HepG2 (cell line): Measurements from ENCODE around the gene CCDC97. TPM values are rescaled to one million over a fixed set of nuclear protein-coding genes. Genes with fewer than 3 reads are reported as not detected.

Experiments
- AGO1 ChIP-seq: fragments of 200-400 bp; formaldehyde crosslinking; IDR thresholded peaks from 2 replicates; pipeline ENCODE4 v1.6.1; 2017; ENCODE audit warnings: mild to moderate bottlenecking, low read depth, low read length, moderate library complexity; ENCODE audit not compliant: poor library complexity, severe bottlenecking
- HOXA7 ChIP-seq: sonication (generic); formaldehyde crosslinking; IDR thresholded peaks from 2 replicates; pipeline ENCODE4 v1.8.1; 2022; ENCODE audit warnings: mild to moderate bottlenecking, missing genetic modification reagents, moderate library complexity
- ISX ChIP-seq: sonication (generic); formaldehyde crosslinking; conservative IDR thresholded peaks from 2 replicates; pipeline ENCODE4 v1.5.0; 2020; ENCODE audit warnings: missing genetic modification reagents
- KDM2A ChIP-seq: sonication (generic); formaldehyde crosslinking; IDR thresholded peaks from 2 replicates; pipeline ENCODE4 v1.4.0; 2020; ENCODE audit warnings: low read depth, missing genetic modification reagents, borderline replicate concordance
- KDM5B ChIP-seq: sonication (generic); formaldehyde crosslinking; IDR thresholded peaks from 2 replicates; pipeline ENCODE4 v1.4.0; 2020; ENCODE audit warnings: missing genetic modification reagents, mild to moderate bottlenecking, borderline replicate concordance
- NFE2L2 ChIP-seq: fragments of 150-350 bp; IDR thresholded peaks from 2 replicates; pipeline ENCODE4 v1.6.1; 2014; ENCODE audit warnings: low read length
- NR2F6 ChIP-seq, 2 experiments: IDR thresholded peaks; 2 replicates each; pipeline ENCODE4 v1.6.1; 2016; ENCODE audit warnings: antibody characterized with exemption in 1 of 2, mild to moderate bottlenecking in 1 of 2
- PHF8 ChIP-seq: sonication (generic); formaldehyde crosslinking; IDR thresholded peaks from 2 replicates; pipeline ENCODE4 v1.5.0; 2020; ENCODE audit warnings: missing genetic modification reagents
- RARA ChIP-seq: IDR thresholded peaks from 2 replicates; pipeline ENCODE4 v1.6.1; 2016; ENCODE audit warnings: missing genetic modification reagents, missing compliant biosample characterization
- SMC3 ChIP-seq: IDR thresholded peaks from 2 replicates; pipeline ENCODE4 v1.6.1; 2011; ENCODE audit warnings: low read length, improper control_type of control experiment
- SP1 ChIP-seq, 2 experiments: fragments of 450-650 bp in 1 of 2; sonication (generic) in 1 of 2; formaldehyde crosslinking in 1 of 2; IDR thresholded peaks; 2 replicates each; pipeline versions ENCODE4 v1.4.0 to v1.6.1; 2016 to 2020; ENCODE audit warnings: missing genetic modification reagents in 1 of 2
- SP5 ChIP-seq: IDR thresholded peaks from 2 replicates; pipeline ENCODE4 v1.6.1; 2016; ENCODE audit warnings: low read depth, borderline replicate concordance
- SPEN ChIP-seq: sonication (generic); formaldehyde crosslinking; IDR thresholded peaks from 2 replicates; pipeline ENCODE4 v1.5.1; 2020; ENCODE audit warnings: low read depth, mild to moderate bottlenecking, missing genetic modification reagents
- SRY ChIP-seq: sonication (generic); formaldehyde crosslinking; IDR thresholded peaks from 2 replicates; pipeline ENCODE4 v1.8.0; 2022; ENCODE audit warnings: mild to moderate bottlenecking, missing genetic modification reagents
- TAF15 ChIP-seq: fragments of 200-400 bp; formaldehyde crosslinking; IDR thresholded peaks from one replicate; pipeline ENCODE4 v1.6.1; 2018; ENCODE audit warnings: mild to moderate bottlenecking, low read depth, low read length; ENCODE audit not compliant: poor library complexity, severe bottlenecking
- TBX2 ChIP-seq: sonication (generic); formaldehyde crosslinking; IDR thresholded peaks from 2 replicates; pipeline ENCODE4 v1.5.0; 2020; ENCODE audit warnings: missing genetic modification reagents, mild to moderate bottlenecking, borderline replicate concordance
- THAP7 ChIP-seq: sonication (generic); formaldehyde crosslinking; IDR thresholded peaks from 2 replicates; pipeline ENCODE4 v1.8.1; 2023; ENCODE audit warnings: mild to moderate bottlenecking, missing genetic modification reagents
- YY1 ChIP-seq: IDR thresholded peaks from 2 replicates; pipeline ENCODE4 v1.6.1; 2011; ENCODE audit warnings: low read length, low read depth, moderate library complexity, mild to moderate bottlenecking; ENCODE audit not compliant: insufficient read depth, insufficient replicate concordance
- ZKSCAN8 ChIP-seq: IDR thresholded peaks from 2 replicates; pipeline ENCODE4 v1.6.1; 2016; ENCODE audit warnings: borderline replicate concordance, missing genetic modification reagents, missing compliant biosample characterization
- ZNF230 ChIP-seq: sonication (generic); formaldehyde crosslinking; IDR thresholded peaks from 2 replicates; pipeline ENCODE4 v1.4.0; 2020; ENCODE audit warnings: mild to moderate bottlenecking, missing genetic modification reagents
- ZNF441 ChIP-seq: sonication (generic); formaldehyde crosslinking; IDR thresholded peaks from 2 replicates; pipeline ENCODE4 v1.7.0; 2021; ENCODE audit warnings: missing genetic modification reagents, borderline replicate concordance
- ZNF777 ChIP-seq: sonication (generic); formaldehyde crosslinking; IDR thresholded peaks from 2 replicates; pipeline ENCODE4 v1.4.0; 2020; ENCODE audit warnings: missing genetic modification reagents
- ZNF792 ChIP-seq: IDR thresholded peaks from 2 replicates; pipeline ENCODE4 v1.6.1; 2016
- polyA plus RNA-seq, 8 experiments: library from polyadenylated mRNA; depleted of rRNA in 3 of 8; stranded (reverse) in 7 of 8; unstranded in 1 of 8; fragments of >200 nt; fragmentation: Illumina TruSeq in 4 of 8; extraction: Trizol in 4 of 8; gene quantifications; 2 replicates each; pipeline versions ENCODE4 v1.2.1 to v1.2.3, GENCODE V29; 2011 to 2016; ENCODE audit warnings: low read depth in 4 of 8, missing spikeins in 1 of 8, mixed read lengths in 1 of 8; ENCODE audit not compliant: insufficient read depth in 1 of 8
- total RNA-seq, 5 experiments: library from RNA; depleted of rRNA; stranded (reverse); fragments of >200 nt; fragmentation: Illumina TruSeq; extraction: Trizol; gene quantifications; 2 replicates each; pipeline ENCODE4 v1.2.3, GENCODE V29; 2016; ENCODE audit warnings: low read depth in 1 of 5
- TF ChIP-seq, protein P1 (sequence below): sonication (generic); formaldehyde crosslinking; IDR thresholded peaks from 2 replicates; pipeline ENCODE4 v1.4.0; 2020; ENCODE audit warnings: missing genetic modification reagents
- TF ChIP-seq, protein P2 (sequence below): IDR thresholded peaks from 2 replicates; pipeline ENCODE4 v1.6.1; 2016; ENCODE audit warnings: missing genetic modification reagents, missing compliant biosample characterization
- TF ChIP-seq, protein P3 (sequence below): IDR thresholded peaks from 2 replicates; pipeline ENCODE4 v1.6.1; 2016; ENCODE audit warnings: low read depth, borderline replicate concordance

Gene CCDC97
- total and polyA plus RNA-seq, 2 of the 13 experiments (the other 11 are each of a cell fraction or from before 2014, with no cell fraction given), result 6.2 to 7.3 TPM

DNA sequence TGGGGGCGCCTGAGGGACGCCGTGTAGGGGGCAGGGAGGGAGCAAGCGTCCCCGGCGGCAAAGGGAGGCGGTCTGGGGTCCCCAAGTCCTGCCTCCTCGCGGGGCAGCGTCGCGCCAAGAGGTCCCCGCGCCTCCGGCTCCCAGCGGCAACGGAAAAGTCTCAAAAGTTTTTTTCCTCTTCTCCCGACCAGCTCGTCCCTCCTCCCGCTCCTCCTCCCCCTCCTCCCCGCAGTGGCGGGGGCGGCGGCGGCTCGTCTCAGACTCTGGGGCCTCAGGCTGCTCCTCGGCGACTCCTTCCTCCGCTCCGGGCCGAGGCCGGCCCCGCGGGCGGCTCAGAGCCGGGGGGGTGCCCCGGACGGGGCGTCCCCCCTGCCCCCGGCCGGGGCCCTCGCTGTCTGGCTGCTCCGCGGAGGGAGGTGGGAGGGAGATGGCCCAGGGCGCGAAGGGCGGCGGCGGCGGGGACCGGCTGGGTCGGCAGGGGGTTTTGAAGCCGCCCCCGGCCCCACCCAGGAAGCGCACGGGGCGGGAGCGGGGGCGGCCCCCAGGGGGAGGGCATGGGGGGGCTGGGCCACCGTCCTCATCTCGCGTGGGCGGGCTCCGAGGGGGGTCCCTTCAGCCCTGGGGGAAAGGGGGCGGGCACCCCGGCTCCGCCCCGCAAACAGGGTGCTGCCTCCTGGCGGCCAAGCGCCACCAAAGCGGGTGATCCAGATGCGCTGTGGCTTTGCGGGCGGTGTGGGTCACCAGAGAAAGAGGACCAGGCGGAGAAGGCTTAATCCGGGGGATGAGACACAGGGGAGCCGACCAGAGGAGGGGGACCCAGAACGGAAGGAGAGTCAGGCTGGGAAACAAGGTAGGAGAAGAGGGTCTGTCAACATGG is 43.7 kb downstream of the CCDC97 start, which contains the start of gene TGFB1 (continued):
- TF ChIP-seq, protein P1, sequence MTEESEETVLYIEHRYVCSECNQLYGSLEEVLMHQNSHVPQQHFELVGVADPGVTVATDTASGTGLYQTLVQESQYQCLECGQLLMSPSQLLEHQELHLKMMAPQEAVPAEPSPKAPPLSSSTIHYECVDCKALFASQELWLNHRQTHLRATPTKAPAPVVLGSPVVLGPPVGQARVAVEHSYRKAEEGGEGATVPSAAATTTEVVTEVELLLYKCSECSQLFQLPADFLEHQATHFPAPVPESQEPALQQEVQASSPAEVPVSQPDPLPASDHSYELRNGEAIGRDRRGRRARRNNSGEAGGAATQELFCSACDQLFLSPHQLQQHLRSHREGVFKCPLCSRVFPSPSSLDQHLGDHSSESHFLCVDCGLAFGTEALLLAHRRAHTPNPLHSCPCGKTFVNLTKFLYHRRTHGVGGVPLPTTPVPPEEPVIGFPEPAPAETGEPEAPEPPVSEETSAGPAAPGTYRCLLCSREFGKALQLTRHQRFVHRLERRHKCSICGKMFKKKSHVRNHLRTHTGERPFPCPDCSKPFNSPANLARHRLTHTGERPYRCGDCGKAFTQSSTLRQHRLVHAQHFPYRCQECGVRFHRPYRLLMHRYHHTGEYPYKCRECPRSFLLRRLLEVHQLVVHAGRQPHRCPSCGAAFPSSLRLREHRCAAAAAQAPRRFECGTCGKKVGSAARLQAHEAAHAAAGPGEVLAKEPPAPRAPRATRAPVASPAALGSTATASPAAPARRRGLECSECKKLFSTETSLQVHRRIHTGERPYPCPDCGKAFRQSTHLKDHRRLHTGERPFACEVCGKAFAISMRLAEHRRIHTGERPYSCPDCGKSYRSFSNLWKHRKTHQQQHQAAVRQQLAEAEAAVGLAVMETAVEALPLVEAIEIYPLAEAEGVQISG (CRISPR knock-in tag), result peak; percentile 43; the same call in 1 of the 2 replicates
- peak; percentile 74; the same call in 1 of the 2 replicates for TF ChIP-seq THAP7
- 0 out of 2 replicates have a peak, but pooled peaks have one; percentile 14 for TF ChIP-seq ZNF777 (CRISPR knock-in tag)
- TF ChIP-seq, protein P2, sequence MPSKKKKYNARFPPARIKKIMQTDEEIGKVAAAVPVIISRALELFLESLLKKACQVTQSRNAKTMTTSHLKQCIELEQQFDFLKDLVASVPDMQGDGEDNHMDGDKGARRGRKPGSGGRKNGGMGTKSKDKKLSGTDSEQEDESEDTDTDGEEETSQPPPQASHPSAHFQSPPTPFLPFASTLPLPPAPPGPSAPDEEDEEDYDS, result peak; percentile 57
- no peak for TF ChIP-seq SRY (CRISPR knock-in tag)
- TF ChIP-seq, protein P3, sequence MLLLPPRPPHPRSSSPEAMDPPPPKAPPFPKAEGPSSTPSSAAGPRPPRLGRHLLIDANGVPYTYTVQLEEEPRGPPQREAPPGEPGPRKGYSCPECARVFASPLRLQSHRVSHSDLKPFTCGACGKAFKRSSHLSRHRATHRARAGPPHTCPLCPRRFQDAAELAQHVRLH, result peak; percentile 61; the same call in 1 of the 2 replicates
- no peak for TF ChIP-seq ISX (CRISPR knock-in tag)
- no peak for TF ChIP-seq NFE2L2
- peak; percentile 63 for TF ChIP-seq AGO1
- peak; percentile 45; the same call in 1 of the 2 replicates for TF ChIP-seq SPEN (CRISPR knock-in tag)
- TF ChIP-seq TAF15, result no peak
- peak; percentile 45; the same call in 1 of the 2 replicates for TF ChIP-seq ZNF441 (CRISPR knock-in tag)
- TF ChIP-seq ZKSCAN8 (CRISPR knock-in tag), result 0 out of 2 replicates have a peak, but pooled peaks have one; percentile 42
- TF ChIP-seq NR2F6 (IDR thresholded peaks at IDR 0.05), result no peak
- peak; percentile 50; the same call in 1 of the 2 replicates for TF ChIP-seq NR2F6 (CRISPR knock-in tag; IDR thresholded peaks at IDR 0.05)
- TF ChIP-seq KDM5B (CRISPR knock-in tag), result no peak
- peak; percentile 60 for TF ChIP-seq TBX2 (CRISPR knock-in tag)
- TF ChIP-seq YY1, result peak; percentile 49
- TF ChIP-seq KDM2A (CRISPR knock-in tag), result peak; percentile 72; the same call in 1 of the 2 replicates
- 0 out of 2 replicates have a peak, but pooled peaks have one; percentile 36 for TF ChIP-seq HOXA7 (CRISPR knock-in tag)
- TF ChIP-seq SMC3, result no peak; the same call in 1 of the 2 replicates
- no peak for TF ChIP-seq RARA (CRISPR knock-in tag)
- peak; percentile 9; the same call in 1 of the 2 replicates for TF ChIP-seq ZNF792
- no peak for TF ChIP-seq ZNF230
- TF ChIP-seq PHF8, result peak; percentile 15
- no peak for TF ChIP-seq SP1 (IDR thresholded peaks at IDR 0.05)
- peak; percentile 94 for TF ChIP-seq SP1 (CRISPR knock-in tag; IDR thresholded peaks at IDR 0.05)
- peak; percentile 93 for TF ChIP-seq SP5 (CRISPR knock-in tag)
